COLO668 (cell line): ENCODE data around the gene TINAGL1.

Experiments used
- DNase-seq: peaks from one replicate; lab custom pipeline; 2025; ENCODE audit not compliant: unreplicated experiment; lab: John Stamatoyannopoulos, UW

Gene TINAGL1

DNA sequence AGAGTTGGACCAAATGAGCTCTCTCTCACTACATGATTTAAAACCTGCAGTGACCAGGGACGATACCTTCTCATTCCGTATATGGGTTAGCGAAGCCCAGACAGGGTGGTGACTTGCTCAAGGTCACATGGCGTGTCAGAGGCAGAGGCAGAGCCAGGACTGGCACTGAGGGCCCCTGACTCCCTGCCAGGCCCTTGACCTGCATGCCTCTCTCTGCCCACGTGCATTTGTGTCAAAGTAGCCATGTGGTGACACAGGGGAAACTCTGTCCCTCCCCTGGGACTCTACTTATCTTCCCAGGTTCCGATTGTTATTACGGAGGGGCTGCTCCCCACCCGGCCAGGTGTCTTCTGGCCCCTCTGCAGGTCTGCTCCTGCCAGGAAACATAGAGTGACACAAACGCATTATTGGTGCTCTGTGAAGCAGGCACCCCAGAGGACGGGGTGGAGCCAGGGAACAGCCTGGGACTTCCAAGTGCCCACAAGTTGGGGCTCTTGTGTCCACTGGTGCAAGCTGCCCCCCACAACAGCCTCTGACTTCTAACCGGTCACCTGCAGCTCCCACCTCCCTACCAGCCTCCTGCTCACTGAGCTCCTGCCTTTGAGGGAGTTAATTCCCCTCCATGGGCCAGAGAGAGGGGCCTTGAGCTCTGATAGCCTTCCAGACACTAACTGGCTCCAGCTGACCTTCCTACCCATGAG is 7.3 kb upstream of the TINAGL1 start:
- no peak for DNase-seq

GRCh38 chr1:31569596-31570173 is 6.6 kb upstream of the TINAGL1 start:
- no peak for DNase-seq

DNA sequence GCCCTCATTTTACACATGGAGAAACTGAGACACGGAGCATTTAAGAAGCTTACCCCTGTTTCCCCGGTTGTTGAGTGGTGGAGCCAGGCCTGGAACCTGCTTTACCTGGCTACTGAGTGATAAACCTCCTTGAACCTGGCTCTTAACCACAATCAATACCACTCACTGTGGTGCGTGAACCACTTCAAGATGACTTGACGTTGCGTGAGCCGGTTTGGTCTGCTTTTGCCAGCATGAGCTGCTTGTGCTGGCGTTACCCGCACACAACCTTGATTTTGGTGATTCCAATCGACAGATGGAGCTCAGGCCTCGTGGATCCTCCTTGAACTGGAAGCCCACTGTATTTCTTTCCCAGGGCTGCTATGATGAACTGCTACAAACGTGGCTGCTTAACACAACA is 6.1 kb upstream of the TINAGL1 start:
- DNase-seq: no peak

- no peak for DNase-seq
These were observed 5.4 kb upstream of the TINAGL1 start for GRCh38 chr1:31570906-31571305.

- DNase-seq: no peak
These were observed 4.7 kb upstream of the TINAGL1 start for GRCh38 chr1:31571340-31572295.

DNA sequence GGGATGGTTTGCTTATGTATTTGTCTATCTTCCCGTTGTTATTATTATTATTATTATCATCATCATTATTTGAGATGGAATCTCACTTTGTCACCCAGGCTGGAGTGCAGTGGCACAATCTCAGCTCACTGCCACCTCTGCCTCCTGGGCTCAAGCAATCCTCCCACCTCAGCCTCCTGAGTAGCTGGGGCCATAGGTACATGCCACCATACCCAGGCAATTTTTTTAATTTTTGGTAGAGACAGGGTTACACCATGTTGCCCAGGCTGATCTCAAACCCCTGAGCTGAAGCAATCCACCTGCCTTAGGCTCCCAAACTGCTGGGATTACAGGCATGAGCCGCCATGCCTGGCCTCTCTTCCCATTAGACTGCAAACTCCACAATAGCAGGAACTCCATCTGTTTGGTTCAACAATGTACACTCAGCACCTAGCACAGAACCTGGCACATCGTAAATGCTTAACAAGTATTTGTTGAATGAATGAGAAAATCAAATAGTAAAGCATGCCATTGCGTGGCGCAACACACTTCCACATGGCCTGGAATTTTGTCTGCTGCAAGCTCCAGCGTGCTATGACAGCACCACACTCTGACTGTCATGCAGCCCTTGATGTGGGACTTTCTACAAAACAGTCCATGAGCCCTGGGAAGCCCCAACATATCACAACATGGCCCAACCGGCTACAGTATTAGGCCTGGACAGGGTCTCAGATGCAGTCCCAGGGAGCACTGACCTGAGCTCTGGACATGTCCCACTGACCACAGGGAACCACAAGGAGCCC is 3.8 kb upstream of the TINAGL1 start:
- DNase-seq: no peak

DNA sequence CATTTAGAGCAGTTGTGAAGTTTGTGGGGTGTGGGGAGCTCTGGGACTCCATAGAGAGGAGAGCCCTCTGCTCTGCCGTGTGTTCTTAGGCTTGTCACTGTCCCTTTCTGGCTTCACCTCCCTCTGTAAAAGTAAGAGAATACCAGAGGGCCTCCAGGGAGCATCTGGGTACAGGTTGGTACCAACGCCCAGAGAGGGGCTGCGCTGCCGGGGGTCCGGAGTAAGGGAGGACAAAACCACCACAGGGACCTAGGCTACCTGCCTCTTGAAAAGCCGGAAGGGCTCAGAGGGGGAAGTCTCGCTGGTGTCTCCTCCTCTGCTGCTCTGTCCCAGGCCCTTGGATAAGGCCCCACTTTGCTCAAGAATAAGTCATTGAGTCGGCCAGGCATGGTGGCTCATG is 3.1 kb upstream of the TINAGL1 start:
- DNase-seq: no peak

DNA sequence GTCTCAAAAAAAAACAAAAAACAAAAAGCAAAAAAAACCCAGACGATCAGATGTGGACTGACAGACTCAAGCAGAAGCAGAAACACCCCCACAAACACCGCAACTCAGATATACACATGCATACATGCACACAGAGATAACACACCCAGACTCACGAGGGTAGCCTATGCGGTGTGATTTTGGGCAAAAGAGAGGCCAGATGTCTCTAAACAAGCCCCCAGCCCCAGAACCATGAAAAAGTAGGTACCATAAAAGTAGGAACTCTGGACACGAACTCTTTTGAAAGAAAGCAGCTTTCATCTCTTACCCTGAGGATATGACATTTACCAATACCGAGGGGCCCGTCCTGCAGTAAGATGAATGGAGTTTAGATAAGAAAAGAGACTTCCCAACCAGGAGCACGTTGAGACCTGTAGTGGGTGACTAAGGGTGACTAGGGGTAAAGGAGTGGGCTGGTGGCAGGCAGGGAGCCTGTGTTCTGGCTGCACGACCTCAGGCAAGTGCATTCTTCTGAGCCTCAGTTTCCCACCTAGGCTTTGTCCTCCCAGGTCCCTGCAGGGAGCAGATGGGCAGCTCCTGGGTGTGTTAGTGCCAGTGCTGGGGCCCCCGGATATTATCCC is 1.5 kb upstream of the TINAGL1 start:
- DNase-seq: no peak

- DNase-seq: no peak
These were observed 760 bp upstream of the TINAGL1 start for GRCh38 chr1:31575369-31576140.

DNA sequence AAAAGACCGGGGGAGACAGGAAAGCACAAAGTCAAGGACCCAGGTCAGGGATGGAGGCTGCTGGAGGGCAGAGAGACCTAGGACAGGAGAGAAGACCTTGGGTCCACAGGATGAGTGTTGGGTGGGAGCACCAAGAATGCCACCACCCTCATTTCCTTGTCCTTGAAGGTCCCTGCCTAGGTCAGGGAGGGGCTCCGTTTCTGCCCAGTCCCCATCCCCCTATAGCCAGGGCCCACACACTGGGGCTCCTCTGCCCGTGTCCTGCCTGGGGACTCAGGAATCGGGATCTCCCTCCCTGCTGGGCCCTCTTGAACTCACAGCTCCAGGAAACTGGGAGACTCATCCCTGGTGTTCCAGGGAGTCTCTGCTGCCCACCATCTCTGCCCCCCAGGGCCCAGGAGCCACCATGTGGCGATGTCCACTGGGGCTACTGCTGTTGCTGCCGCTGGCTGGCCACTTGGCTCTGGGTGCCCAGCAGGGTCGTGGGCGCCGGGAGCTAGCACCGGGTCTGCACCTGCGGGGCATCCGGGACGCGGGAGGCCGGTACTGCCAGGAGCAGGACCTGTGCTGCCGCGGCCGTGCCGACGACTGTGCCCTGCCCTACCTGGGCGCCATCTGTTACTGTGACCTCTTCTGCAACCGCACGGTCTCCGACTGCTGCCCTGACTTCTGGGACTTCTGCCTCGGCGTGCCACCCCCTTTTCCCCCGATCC is 584 bp downstream of the TINAGL1 start:
- no peak for DNase-seq

DNA sequence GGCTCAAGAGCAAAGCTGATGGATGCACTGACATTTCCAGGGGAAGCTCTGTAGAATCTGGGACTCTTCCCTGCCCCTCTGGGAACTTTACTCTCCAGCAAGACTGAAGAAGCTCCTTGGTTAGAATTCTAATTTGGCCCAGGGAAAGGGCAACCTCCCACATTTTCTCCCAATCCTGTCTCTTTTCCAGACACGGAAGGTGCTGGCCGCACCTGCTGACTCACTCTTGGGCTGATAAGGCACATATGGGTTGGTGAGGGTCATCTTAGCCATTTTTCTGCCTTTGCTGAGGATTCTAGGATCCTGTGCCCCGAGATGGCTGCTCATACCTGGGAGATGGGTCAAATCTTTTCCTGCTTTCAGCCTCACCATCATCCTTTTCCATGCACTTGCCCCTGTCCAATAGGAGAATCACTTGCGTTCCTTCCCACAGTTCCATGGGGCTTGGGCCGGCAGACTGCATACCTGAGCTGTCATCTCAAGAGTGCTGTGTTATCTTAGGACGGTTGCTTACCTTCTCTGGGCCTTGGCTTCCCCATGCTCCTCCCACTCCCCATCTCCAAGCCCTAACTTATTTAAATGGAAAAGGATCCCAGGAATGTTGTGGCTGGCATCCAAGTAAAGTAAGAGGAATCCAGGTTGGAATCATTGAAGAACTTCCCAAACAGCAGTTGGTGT is 1.3 kb downstream of the TINAGL1 start:
- DNase-seq: no peak

- DNase-seq: no peak
These were observed 3.1 kb downstream of the TINAGL1 start for GRCh38 chr1:31579374-31579773.

DNA sequence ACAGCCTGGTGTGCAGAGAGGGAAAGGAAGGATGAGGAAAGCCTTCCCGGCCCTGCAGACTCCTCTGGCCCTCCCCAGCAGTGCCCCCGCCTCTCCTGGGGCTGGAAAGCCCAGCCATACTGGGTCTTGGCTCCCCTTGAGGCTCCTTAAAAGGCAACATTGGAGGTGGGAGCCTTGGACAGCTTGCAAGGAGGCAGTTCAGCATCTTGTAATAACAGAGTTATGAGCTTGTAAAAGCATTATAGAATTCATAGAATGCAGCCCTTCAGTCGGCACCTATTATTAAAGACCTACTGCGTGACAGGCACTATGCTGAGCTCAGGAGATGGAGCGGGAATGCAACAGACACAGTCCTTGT is 4.2 kb downstream of the TINAGL1 start:
- no peak for DNase-seq

- no peak for DNase-seq
These were observed 4.7 kb downstream of the TINAGL1 start for GRCh38 chr1:31580891-31581603.

DNA sequence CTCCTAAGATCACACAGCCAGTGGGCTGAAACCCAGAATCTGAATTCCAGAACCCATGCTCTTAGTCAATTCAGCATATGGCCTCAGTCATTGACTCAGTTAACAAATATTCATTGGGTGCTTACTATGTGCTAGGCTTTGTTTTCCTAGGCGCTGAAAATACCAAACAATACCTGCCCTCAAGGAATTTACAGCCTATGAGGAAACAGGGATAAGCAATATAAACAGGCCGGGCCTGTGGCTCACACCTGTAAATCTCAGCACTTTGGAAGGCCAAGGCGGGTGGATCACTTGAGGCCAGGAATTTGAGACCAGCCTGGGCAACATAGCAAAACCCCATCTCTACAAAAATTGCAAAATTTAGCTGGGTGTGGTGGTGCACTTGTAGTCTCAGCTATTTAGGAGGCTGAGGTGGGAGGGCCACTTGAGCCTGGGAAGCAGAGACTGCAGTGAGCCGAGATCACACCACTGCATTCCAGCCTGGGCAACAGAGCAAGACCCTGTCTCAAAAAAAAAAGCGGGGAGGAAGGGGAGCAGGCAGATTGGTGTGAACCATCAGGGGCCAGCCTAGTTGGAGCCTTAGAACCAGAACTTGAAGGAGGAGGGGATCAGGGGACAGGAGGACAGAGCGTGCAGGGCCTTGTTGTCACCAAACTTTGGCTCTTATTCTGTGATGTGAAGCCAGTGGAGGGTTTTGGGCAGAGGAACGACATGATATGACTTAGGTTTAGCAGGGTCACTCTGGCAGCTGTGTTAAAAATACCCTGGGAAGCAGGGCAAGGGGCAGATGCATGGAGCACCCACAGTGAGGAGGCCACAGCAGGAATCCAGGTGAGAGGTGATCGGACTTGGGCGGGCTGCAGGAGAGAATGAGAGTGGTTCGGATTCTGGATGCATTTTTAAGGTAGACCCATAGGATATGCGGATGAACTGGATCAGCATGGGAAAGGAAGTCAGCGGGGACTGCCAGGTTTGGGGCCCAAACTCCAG is 5.8 kb downstream of the TINAGL1 start:
- no peak for DNase-seq

- DNase-seq: no peak
These were observed 7.0 kb downstream of the TINAGL1 start for GRCh38 chr1:31583082-31583994.
